Sigmoid colon (tissue), 7 donors: ENCODE measurements around the gene ARHGEF17. TPM values are rescaled to one million over a fixed set of nuclear protein-coding genes. Genes with fewer than 3 reads are reported as not detected.

Experiments used
- DNase-seq: peaks from one replicate; pipeline ENCODE4 v3.0.0-alpha.2; 2019
- H3K27ac ChIP-seq, 4 donors: fragments of 200-600 bp; sonication (generic); one replicate each; pipeline ENCODE4 v1.5.1; 2016 to 2019; ENCODE audit warnings: mild to moderate bottlenecking in 1 of 4
- H3K27me3 ChIP-seq, 3 donors: fragments of 200-600 bp; sonication (generic); one replicate each; pipeline ENCODE4 v1.5.1; 2019; ENCODE audit warnings: mild to moderate bottlenecking in 1 of 3
- H3K36me3 ChIP-seq, 4 donors: fragments of 200-600 bp; sonication (generic); one replicate each; pipeline ENCODE4 v1.5.1; 2016 to 2019
- H3K4me1 ChIP-seq, 4 donors: fragments of 200-600 bp; sonication (generic); one replicate each; pipeline ENCODE4 v1.5.1; 2017 to 2019
- H3K4me3 ChIP-seq, 4 donors: fragments of 200-600 bp; sonication (generic); one replicate each; pipeline ENCODE4 v1.5.1; 2017 to 2019; ENCODE audit warnings: mild to moderate bottlenecking in 2 of 4, moderate library complexity in 1 of 4
- H3K9me3 ChIP-seq, 4 donors: fragments of 200-600 bp in 3 of 4; sonication (generic) in 3 of 4; one replicate each; pipeline versions ENCODE4 v1.5.1 to v1.6.1; 2013 to 2019
- CTCF ChIP-seq, 4 experiments: fragments of 450-650 bp in 3 of 4; fragments of 200-600 bp in 1 of 4; IDR thresholded peaks; one replicate each; pipeline ENCODE4 v1.5.1; 2016 to 2019; ENCODE audit warnings: antibody characterized with exemption in 4 of 4, mild to moderate bottlenecking in 3 of 4, moderate library complexity in 2 of 4
- EP300 ChIP-seq, 4 donors: sonication (generic); formaldehyde crosslinking; IDR thresholded peaks; one replicate each; pipeline ENCODE4 v1.6.1; 2017; ENCODE audit warnings: antibody characterized with exemption in 4 of 4
- POLR2A ChIP-seq, 2 donors: fragments of 450-650 bp; IDR thresholded peaks; one replicate each; pipeline ENCODE4 v1.6.1; 2016; ENCODE audit warnings: antibody characterized with exemption in 2 of 2, mild to moderate bottlenecking in 2 of 2, moderate library complexity in 2 of 2
- POLR2AphosphoS5 ChIP-seq, 4 donors: sonication (generic); formaldehyde crosslinking; IDR thresholded peaks; one replicate each; pipeline ENCODE4 v1.6.1; 2017; ENCODE audit warnings: antibody characterized with exemption in 4 of 4
- WGBS, 2 donors: extraction: QIAGEN DNeasy Blood & Tissue Kit; methylation state at CpG; one replicate each; pipeline ENCODE4 v1.1.7; 2013; 5-methylcytosine and 5-hydroxymethylcytosine counted together
- intact Hi-C: fragments of 100-400 bp; cut with DNase I; formaldehyde crosslinking; loops from one replicate; pipeline ENCODE4 v1.15.1; 2023
- polyA plus RNA-seq, 3 donors: library from polyadenylated mRNA; stranded (reverse); fragments of 200-250 nt; gene quantifications; one replicate each; pipeline ENCODE4 v1.2.3, GENCODE V29; 2013
- total RNA-seq, 4 donors: library from RNA; depleted of rRNA; stranded (reverse); fragments of >200 nt; gene quantifications; one replicate each; pipeline ENCODE4 v1.1.0, GENCODE V29; 2016
- donor health status: healthy with polysubstance abuse.
- donor health status: Bipolar disorder and iron deficiency.
- donor health status: healthy.

The ARHGEF17 gene
- total and polyA plus RNA-seq, 7 donors = 1.8 to 104 (median 38.2) TPM

GRCh38 chr11:73382747-73383146 is 74.7 kb downstream of the ARHGEF17 start:
- DNase-seq = no peak
- H3K9me3 ChIP-seq = no peaks in the 10 kb centered on the region
- TF ChIP-seq CTCF (IDR thresholded peaks at IDR 0.05) (no peak), EP300 (IDR thresholded peaks at IDR 0.05) (no peak), POLR2A (IDR thresholded peaks at IDR 0.05) (no peak), POLR2AphosphoS5 (IDR thresholded peaks at IDR 0.05) (no peak)
- H3K27me3 ChIP-seq = no peaks in the 10 kb centered on the region
- WGBS, 2 donors = 56 to 75% methylated on average over 3 of the region's 3 CpGs
- no peak overlapping the region for H3K4me3 ChIP-seq
- intact Hi-C loops = no loop called here
- H3K4me1 ChIP-seq = peaks cover 0 to 14% (median 7%) of the 10 kb centered on the region in 4 donors
- H3K36me3 ChIP-seq = no peaks in the 10 kb centered on the region
- H3K27ac ChIP-seq = no peak overlapping the region

- intact Hi-C loops = no loop called here
- H3K27ac ChIP-seq = no peak overlapping the region
- H3K4me3 ChIP-seq = no peak overlapping the region
- no peaks in the 10 kb centered on the region for H3K9me3 ChIP-seq
- peaks cover 0 to 14% (median 7%) of the 10 kb centered on the region in 4 donors for H3K4me1 ChIP-seq
- TF ChIP-seq POLR2AphosphoS5 (IDR thresholded peaks at IDR 0.05) (no peak), POLR2A (IDR thresholded peaks at IDR 0.05) (no peak), CTCF (IDR thresholded peaks at IDR 0.05) (no peak), EP300 (IDR thresholded peaks at IDR 0.05) (no peak)
- no peaks in the 10 kb centered on the region for H3K27me3 ChIP-seq
- DNase-seq = no peak
- no peaks in the 10 kb centered on the region for H3K36me3 ChIP-seq
- 44 to 58% methylated on average over 9 of the region's 9 CpGs for WGBS, 2 donors
These were observed 75.4 kb downstream of the ARHGEF17 start for GRCh38 chr11:73383249-73384124.

GRCh38 chr11:73384125-73384441 is 76.0 kb downstream of the ARHGEF17 start:
- peaks cover 0 to 14% (median 7%) of the 10 kb centered on the region in 4 donors for H3K4me1 ChIP-seq
- H3K9me3 ChIP-seq = no peaks in the 10 kb centered on the region
- 94 to 96% methylated on average over 7 of the region's 7 CpGs for WGBS, 2 donors
- intact Hi-C loops = no loop called here
- no peaks in the 10 kb centered on the region for H3K27me3 ChIP-seq
- H3K36me3 ChIP-seq = no peaks in the 10 kb centered on the region
- no peak for DNase-seq
- peak overlapping the region in 2 of 4 donors; percentile 7 to 25 for H3K27ac ChIP-seq
- TF ChIP-seq POLR2A (IDR thresholded peaks at IDR 0.05) = no peak
- TF ChIP-seq POLR2AphosphoS5 (IDR thresholded peaks at IDR 0.05) = no peak
- TF ChIP-seq CTCF (IDR thresholded peaks at IDR 0.05) = no peak
- no peak for TF ChIP-seq EP300 (IDR thresholded peaks at IDR 0.05)
- no peak overlapping the region for H3K4me3 ChIP-seq

GRCh38 chr11:73384531-73384871 is 76.4 kb downstream of the ARHGEF17 start:
- Histone ChIP-seq H3K27me3 (no peaks in the 10 kb centered on the region), H3K4me3 (no peak overlapping the region), H3K9me3 (no peaks in the 10 kb centered on the region), H3K36me3 (no peaks in the 10 kb centered on the region), H3K27ac (peak overlapping the region in 3 of 4 donors; percentile 7 to 39 (median 25)), H3K4me1 (peaks cover 0 to 14% (median 7%) of the 10 kb centered on the region in 4 donors)
- intact Hi-C loops = no loop called here
- no peak for TF ChIP-seq EP300 (IDR thresholded peaks at IDR 0.05)
- no peak for TF ChIP-seq POLR2AphosphoS5 (IDR thresholded peaks at IDR 0.05)
- TF ChIP-seq POLR2A (IDR thresholded peaks at IDR 0.05) = no peak
- no peak for TF ChIP-seq CTCF (IDR thresholded peaks at IDR 0.05)
- DNase-seq = no peak
- 63 to 86% methylated on average over 4 of the region's 4 CpGs for WGBS, 2 donors
